Ramos (cell line): ENCODE data around the gene PTOV1.
"Not testable (repeated sequence)": the region's sequence is repeated elsewhere in the genome, so short reads cannot be mapped to it uniquely, and the experiment has no call there.

ENCODE experiments used
- in situ Hi-C: fragments of 300-500 bp; cut with MboI; formaldehyde crosslinking; loops from one replicate; pipeline ENCODE4 v1.14.3; 2022; ENCODE audit warnings: low sequenced_read_pairs; ENCODE audit not compliant: unreplicated experiment

The PTOV1 gene

DNA sequence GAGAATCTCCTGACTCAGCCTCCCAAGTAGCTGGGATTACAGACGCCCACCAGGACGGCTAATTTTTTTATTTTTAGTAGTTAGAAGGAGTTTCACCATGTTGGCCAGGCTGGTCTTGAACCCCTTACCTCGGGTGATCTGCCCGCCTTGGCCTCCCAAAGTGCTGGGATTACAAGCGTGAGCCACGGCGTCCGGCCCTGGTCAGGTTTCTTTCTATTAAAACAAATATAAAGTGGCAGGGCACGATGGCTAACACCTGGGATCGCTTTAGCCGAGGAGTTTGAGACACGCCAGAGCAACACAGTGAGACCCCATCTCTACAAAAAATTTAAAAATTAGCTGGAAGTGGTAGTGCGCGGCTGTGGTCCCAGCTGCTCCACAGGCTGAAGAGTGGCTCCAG lies 34.4 kb upstream of the PTOV1 start:
- in situ Hi-C loops, result no loop called here

DNA sequence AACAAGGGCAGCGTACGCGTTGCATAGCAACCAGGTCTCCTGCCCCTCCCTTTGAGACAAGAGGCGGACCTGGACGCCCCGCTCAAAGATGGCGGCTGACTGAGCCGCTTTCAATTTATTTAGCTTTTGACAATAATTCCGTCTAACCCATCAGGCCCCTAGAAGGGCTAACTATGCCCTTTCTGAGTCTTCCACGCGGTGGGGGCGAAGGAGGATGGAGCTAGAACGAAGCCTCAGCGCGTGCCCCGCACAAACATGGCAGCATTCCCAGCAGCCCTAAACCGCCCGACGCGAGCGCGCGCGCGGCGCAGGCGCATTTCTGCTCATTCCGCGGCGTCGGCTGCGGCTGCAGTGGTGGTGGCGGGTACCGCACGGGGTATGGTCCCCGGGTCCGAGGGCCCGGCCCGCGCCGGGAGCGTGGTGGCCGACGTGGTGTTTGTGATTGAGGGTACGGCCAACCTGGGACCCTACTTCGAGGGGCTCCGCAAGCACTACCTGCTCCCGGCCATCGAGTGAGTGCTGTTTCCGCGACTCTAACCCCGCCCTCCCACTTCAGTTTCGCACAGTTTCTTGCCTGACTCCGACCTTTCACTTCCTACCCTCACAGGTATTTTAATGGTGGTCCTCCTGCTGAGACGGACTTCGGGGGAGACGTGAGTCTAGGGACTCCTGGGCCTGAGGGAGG lies 32.9 kb upstream of the PTOV1 start, which contains the start of gene MED25:
TSS of gene MED25 (plus strand) at position 326 of the 685 bp plus-strand sequence. CDS start at position 379, 53 bp downstream.
- in situ Hi-C loops, result no loop called here

DNA sequence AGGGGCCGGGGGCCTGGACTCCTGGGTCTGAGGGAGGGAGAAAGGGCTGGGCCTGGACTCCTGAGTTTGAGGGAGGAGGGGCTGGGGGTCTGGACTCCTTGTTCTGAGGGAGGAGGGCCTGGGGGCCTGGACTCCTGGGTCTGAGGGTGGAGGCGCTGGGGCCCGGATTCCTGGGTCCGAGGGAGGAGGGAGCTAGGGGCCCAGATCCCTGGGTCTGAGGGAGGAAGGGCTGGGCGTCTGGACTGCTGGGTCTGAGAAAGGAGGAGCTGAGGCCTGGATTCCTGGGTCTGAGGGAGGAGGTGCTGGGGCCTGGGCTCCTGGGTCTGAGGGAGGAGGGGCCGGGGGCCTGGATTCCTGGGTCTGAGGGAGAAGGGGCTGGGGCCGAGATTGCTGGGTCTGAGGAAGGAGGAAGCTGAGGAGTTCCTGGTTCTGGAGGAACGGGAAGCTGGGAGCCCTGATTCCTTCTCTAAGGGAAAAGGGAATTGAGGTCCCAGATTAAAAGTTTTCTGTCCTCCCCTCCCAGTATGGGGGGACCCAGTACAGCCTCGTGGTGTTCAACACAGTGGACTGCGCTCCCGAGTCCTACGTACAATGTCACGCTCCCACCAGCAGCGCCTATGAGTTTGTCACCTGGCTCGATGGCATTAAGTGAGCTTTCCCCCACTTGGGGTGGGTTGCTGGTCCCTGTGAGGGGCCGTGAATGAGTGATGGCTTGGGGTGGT lies 32.1 kb upstream of the PTOV1 start:
- in situ Hi-C loops, result no loop called here

DNA sequence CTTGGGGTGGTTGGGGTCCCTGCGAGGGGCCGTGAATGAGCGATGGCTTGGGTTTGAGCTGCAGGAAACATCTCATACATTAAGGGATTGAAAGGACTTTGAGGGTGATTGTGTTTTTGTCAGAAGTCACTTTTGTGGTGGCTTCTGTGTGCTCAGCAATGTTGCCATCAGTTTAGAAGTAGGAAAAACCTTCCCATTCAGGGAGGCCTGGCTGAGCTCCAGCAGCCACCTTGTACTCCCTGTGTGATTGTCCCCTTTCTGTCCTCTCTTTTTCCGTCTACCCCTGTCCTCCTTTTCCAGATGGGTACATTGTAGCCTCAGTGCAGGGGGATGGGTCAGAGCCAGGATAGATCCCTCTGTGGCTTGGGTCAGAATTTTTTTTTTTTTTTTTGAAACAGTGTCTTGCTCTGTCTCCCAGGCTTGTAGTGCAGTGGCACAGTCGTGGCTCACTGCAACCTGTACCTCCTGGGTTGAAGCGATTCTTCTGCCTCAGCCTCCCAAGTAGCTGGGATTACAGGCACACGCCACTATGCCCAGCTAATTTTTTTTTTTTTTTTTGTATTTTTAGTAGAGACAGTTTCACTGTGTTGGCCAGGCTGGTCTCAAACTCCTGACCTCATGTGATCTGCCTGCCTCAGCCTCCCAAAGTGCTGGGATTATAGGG lies 31.4 kb upstream of the PTOV1 start:
- in situ Hi-C loops, result not testable (repeated sequence)

DNA sequence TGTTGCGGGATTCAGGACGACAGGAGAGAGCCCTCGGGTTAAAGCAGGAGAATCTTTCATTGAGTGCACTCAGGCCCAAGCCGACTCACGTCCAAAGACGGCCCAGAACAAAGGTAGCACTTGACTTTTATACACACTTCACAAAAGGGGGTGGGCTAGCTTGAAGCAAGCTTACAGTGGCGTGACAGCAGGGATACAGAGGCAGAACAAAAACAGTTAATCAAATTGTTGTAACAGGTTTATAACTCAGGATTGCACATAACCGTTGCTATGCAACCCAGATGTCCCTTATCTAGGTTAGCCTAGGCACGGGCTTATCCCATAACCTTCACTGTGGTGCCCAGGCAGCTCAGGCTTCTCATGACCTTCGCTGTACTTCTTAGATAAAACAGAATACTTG lies 30.8 kb upstream of the PTOV1 start:
- in situ Hi-C loops, result no loop called here

DNA sequence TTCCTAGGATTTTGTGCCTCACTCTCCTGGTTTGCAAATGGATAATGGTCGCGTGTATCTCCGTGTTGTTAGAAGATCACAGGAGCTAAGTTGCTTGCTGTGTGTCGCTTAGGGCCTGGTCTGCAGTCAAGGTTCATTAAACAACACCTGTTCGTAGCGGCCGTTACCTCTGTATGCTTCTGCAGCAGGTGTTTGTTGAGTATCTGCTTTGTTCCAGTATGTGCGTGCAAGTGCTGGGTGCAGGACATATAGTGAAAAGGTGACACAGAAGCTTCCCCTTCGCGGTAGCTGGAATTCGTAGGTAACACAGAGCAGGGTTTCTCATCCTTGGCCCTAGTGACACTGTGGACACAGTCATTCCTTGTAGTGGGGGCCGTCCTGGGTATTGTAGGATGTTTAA lies 27.5 kb upstream of the PTOV1 start:
- in situ Hi-C loops, result no loop called here

DNA sequence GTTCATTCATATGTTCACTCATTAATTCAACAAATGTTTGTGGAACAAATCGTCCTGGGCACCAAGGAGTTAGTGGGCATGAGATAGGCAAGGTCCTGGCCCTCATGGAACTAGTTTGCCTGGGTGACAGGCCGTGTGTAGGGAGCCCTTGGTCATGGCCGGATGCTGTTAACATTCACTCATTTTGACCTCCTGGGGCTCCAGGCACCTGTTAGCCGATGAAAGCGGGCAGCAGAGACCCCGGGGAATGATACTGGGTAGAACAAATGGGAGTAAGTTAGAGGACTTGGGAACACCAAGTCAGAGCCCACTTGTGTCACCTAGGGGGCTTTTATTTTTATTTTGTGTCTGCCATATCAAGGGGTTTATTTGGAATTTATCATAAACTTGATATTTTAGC lies 26.3 kb upstream of the PTOV1 start:
- in situ Hi-C loops, result no loop called here

DNA sequence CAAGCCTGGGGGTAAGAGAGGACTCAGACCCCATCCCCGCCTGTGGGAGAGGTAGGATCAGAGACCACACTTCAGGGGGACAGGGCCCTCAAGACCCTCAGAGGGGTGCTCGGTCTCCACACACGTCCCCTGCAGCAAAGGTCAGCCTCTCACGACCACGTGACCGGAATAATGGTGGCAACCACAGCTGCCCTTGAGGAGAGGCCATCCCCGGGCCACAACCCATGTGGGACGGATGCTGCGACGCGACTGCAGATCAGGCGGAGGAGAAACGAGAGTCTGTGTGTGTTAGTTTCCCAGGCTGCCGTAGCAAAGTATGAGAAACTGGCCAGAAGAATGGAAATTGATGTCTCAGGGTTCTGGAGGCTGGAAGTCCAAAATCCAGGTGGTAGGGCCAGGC lies 23.9 kb upstream of the PTOV1 start:
- in situ Hi-C loops, result no loop called here

DNA sequence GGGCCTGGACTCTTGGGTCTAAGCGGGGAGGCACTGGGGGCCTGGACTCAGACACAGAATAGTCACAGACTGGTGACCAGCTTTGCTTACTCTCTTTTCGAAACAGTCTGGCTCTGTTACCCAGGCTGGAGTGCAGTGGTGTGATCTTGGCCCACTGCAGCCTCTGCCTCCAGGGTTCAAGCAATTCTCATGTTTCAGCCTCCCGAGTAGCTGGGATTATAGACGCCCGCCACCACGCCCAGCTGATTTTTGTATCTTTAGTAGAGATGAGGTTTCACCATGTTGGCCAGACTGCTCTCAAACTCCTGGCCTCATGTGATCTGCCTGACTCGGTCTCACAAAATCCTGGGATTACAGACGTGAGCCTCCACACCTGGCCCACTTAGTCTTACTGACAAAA lies 21.8 kb upstream of the PTOV1 start:
- in situ Hi-C loops, result no loop called here

DNA sequence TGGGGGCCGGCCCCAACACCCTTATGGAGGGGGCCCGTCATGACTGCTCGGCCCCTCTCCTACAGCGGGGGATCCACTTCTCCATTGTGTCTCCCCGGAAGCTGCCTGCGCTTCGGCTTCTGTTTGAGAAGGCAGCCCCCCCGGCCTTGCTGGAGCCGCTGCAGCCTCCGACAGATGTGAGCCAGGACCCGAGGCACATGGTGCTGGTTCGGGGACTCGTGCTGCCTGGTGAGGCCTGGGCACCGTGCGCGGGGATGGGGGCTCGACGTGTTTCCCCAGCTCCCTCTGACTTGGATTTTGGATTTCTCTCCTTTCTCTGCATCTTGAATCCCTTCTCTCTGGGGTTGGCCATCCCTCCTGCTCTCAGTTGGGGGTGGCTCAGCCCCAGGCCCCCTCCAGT lies 21.2 kb upstream of the PTOV1 start:
- in situ Hi-C loops, result no loop called here

DNA sequence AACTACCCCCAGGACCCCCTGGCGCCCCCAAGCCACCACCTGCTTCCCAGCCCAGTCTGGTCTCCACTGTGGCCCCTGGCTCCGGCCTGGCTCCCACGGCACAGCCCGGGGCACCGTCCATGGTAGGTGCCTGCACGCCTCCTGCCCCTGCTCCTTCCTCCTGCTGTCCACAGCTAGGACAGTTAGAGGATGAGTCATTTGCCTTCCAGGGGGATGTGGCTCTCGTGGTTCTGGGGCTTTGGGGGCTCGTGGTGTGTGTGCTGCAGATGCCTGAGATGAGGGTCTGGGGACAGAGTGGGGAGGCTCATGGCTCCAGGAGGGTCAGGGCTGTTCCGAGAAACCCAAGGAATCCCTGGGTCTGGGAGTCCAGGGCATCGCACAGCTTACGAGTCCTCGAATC lies 20.2 kb upstream of the PTOV1 start:
- in situ Hi-C loops, result no loop called here

DNA sequence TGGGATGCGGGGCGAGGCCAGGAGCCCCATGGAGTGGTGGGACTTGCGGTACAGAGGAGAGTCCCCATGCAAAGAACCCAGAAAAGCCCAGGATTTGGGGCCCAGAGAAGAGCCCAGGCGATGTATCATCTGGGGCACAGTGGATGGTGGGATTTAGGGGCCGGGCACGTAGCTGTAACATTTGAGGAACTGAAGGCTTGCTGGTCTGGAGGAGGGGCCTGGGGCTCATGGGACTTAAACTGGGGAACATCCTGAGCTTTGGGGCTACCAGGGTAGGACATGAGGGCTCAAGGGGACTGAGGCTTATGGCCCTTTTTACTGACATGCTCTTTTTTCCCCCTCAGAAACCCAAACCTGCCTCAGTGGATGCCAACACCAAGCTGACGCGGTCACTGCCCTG lies 19.4 kb upstream of the PTOV1 start:
- in situ Hi-C loops, result no loop called here

DNA sequence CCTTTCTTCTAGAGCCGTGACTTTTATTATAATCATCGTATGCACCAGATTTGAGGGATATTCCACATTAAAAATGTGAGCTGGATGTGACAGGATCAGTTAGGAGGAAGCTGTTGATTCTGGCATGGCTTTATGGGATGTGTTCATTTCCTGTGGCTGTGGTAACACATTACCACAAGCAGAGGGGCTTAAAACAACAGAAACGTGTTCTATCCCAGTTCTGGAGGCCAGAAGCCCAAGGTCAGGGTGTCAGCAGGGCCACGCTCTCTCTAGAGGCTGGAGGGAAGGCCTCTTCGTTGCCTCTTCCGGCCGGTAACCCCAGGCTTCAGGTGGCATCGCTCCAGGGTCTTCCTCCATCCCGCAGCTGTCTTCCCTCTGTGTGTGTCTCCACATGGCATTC lies 18.4 kb upstream of the PTOV1 start:
- in situ Hi-C loops, result no loop called here

DNA sequence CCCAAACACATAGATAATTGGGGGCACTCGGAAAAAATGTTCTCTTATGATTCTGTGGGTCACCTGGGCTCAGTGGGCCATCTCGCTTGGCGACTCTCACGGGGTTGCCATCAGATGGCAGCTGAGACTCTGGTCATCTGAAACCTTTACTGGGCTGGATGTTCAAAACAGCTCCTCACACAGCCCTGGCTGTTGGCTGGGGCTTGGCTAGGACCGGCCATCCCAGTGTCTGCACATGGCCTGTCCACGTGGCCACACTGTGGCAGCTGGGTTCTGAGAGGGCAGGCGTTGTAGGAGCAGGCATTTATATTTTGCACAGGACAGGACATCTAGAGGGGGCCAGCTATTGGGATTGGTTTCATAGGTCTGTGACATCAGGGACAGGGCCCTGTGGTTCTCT lies 17.4 kb upstream of the PTOV1 start:
- in situ Hi-C loops, result no loop called here

DNA sequence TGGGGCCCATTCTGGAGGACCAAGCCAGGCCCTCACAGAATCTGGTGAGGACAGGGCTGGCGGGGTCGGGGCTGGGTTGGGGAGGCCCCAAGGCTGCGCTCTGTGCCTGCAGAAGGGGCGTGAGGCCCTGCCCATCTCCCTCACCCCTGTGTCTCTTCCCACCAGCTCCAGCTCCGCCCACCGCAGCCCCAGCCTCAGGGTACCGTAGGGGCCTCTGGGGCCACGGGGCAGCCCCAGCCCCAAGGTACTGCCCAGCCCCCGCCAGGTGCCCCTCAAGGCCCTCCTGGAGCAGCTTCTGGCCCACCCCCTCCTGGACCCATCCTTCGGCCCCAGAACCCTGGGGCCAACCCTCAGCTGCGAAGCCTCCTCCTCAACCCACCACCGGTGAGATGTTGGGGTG lies 15.4 kb upstream of the PTOV1 start:
- in situ Hi-C loops, result no loop called here

DNA sequence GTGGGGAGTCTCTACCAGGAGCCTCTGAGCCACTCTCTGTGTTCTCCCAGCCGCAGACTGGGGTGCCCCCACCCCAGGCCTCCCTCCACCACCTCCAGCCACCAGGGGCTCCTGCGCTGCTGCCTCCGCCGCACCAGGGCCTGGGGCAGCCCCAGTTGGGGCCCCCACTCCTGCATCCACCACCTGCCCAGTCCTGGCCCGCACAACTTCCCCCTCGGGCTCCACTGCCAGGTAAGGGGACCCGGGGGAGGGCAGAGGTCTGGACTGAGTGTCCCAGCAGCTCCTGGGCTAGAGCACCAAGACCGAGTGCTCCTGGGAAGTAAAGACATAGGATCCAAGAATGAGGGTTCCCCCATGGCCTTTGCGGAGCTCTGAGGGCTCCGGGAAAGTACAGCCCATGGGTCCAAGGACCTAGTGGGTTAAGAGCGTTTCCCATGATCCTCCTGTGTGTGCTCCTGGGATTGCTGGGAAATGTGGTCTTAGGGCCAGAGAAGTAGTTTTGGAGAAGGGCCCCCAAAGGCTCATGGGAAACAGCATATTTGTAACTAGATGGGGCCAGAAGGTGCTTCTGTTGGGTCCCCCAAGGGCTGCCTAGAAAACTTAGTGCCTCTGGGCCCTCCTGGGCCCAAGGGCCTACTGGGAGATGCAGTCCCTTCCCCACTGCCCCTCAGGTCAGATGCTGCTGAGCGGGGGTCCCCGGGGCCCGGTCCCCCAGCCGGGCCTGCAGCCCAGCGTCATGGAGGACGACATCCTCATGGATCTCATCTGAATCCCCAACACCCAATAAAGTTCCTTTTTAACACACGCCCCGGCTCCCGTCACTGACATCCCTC lies 14.6 kb upstream of the PTOV1 start:
- in situ Hi-C loops, result no loop called here

DNA sequence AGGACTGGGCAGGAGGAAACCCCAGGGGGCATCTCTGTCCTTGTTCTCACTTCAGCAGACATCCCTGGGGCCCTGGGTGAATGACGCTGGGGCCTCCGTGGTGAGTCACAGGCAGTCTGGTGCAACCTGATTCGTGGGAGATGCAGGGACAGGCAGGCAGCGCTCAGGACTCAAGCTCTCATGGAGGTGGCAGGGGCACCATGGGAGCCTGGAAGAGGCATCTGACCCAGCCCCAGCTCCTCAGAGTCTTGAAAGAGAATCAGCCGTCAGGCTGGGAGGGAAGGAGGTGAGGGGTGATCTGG lies 14.0 kb upstream of the PTOV1 start:
- in situ Hi-C loops, result no loop called here

DNA sequence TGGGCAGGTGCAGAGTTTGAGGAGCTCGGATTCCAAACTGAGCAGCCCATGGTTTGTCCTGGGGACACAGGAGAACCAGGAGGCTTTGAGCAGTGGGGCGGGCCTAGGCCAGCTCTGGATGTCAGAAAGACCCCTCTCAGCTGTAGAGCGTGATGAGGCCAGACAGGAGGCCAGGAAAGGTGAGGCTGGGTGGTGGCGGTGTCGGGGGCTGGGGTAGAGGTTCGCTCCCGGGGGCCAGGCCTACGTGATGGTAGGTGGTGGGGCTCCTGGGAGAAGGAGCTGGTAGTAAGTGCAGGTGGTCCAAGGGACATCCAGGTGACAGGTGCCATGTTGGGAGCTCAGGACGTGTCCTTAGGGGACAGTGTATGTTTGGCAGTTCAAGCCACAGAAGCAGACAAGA lies 13.5 kb upstream of the PTOV1 start:
- in situ Hi-C loops, result no loop called here

DNA sequence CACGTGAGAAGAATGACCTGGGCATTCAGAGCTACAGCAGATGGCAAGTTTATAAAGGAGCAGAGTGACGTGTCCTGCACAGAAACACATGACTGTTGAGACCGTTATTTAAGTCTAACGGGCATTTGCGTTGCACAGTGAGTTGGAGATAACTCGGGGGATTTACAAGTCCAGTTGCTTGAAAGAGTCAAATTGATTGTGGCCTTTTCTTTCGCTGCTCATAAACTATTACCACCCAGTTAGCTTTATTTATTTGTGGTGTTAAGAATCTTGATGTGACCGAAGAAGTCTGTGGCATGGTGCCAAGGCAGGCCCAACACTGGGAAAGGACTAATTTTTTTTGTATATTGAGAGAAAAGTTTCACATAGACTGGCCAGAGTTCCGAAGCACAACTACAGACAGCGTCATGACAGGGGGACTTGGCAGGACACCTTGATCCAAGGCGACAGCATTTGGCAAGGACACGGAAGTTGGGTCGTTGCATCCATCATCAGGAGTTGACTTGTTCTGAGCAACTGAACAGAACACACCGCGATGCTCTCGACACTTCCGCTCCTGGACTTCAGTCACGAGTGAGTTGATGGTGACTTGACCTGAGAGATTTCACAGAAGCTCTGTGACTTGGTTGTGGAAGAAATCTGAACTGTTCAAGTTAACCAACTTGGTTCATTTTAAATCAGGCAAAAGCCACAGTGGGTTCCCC lies 11.9 kb upstream of the PTOV1 start:
- in situ Hi-C loops, result no loop called here

DNA sequence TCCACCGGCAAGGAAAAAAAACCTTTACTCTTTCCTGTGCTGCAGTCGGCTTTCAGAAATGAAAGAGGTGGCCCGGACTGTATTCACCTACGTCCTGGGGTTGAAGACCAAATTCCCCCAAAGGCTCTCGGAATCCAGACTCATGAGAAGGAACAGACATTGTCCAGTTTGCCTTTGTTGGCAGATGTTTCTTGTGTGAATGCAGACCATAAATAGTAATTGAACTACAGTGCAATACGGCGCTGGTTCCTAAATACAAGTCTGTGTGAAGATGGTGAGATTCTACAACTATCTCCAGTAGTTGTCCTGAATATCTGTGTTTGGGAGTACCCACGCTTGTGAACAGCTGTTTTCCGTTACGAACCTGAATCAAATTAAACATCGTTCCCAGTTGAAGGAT lies 11.2 kb upstream of the PTOV1 start:
- in situ Hi-C loops, result no loop called here
